Left cardiac atrium (tissue), 4 donors: Measurements from ENCODE around the gene VPS54. TPM values are rescaled to one million over a fixed set of nuclear protein-coding genes. Genes with fewer than 3 reads are reported as not detected.
A peak's percentile ranks its signal among the peaks of the same experiment; 100 is the strongest.
"Not testable (repeated sequence)": the region's sequence is repeated elsewhere in the genome, so short reads cannot be mapped to it uniquely, and the experiment has no call there.

Experiments used
- ATAC-seq, 2 donors: fragments of 200-7000 bp; cut with Tn5 transposase; one replicate each; pipeline ENCODE4 v1.9.1; 2020; ENCODE audit warnings: mild to moderate bottlenecking in 2 of 2, moderate library complexity in 2 of 2
- DNase-seq: peaks from one replicate; pipeline ENCODE4 v3.0.0-alpha.2; 2020
- intact Hi-C, 2 donors: fragments of 100-400 bp; cut with DNase I; formaldehyde crosslinking; loops; one replicate each; pipeline versions ENCODE4 v1.14.1 to v1.15.1; 2022 to 2023
- total RNA-seq, 2 donors: library from RNA; stranded (reverse); fragmentation: NEBNext Ultra II Directional; extraction: Animal tissue kit (Norgen Biotek cat#: 25700); gene quantifications; one replicate each; pipeline ENCODE4 v1.2.1, GENCODE V29; 2021
- donor health status: DM: no; HTN: yes; CAD: no.
- donor health status: DM: no; HTN: yes; CAD: no; lungs with severe emphysema.
- donor health status: DM: yes; HTN: yes; CAD: no.
- donor health status: Dilated cardiomyopathy.

The VPS54 gene
- total RNA-seq, 2 donors from 2014 or later, result 11.7 to 14.4 TPM

- intact Hi-C loops, result no loop called here
- ATAC-seq, result no peak
Measured at GRCh38 chr2:63975437-63976124, 43.6 kb downstream of the VPS54 start.

GRCh38 chr2:63975036-63975435 is 44.2 kb downstream of the VPS54 start:
- DNase-seq, intact Hi-C loops, ATAC-seq: not testable (repeated sequence)

More at GRCh38 chr2:63975437-63976124, 43.6 kb downstream of the VPS54 start:
- DNase-seq, result no peak

DNA sequence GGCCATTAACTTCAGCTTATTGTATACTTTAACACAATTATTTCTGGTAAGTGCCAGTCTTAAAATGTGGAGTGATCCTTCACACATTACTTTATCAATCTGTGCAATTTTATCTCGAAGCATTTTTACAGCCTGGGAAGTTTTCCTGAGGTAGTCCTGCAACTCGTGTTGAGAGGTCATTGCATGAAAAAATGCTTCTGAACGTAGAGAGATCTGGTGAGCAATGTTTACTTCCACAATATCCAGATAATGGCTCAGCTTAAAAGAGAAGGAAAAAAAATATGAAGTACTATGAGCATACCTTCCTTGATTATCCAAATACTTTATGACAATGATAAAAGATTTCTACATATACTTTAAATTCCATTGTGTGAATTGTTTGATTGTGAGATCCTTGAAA is 57.0 kb downstream of the VPS54 start:
- DNase-seq (no peak), ATAC-seq (no peak)
- intact Hi-C loops, result no loop called here

GRCh38 chr2:63950414-63950813 is 68.8 kb downstream of the VPS54 start:
- DNase-seq, result no peak
- no peak for ATAC-seq
- intact Hi-C loops, result no loop called here

- ATAC-seq (no peak), DNase-seq (no peak)
- intact Hi-C loops, result no loop called here
Measured at GRCh38 chr2:63942788-63943187, 76.4 kb downstream of the VPS54 start.

- DNase-seq, ATAC-seq, intact Hi-C loops: not testable (repeated sequence)
Measured at GRCh38 chr2:63932104-63932503, 87.1 kb downstream of the VPS54 start.

DNA sequence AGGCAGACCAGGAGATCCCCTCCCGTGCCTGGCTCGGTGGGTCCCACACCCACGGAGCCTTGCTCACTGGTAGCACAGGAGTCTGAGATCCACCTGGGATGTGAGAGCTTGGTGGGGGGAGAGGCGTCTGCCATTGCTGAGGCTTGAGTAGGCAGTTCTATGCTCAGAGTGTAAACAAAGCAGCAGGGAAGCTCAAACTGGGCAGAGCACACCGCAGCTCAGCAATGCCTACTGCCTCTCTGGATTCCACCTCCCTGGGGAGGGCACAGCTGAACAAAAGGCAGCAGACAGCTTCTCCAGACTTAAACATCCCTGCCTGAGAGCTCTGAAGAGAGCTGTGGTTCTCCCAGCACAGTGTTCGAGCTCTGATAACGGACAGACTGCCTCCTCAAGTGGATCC is 92.4 kb downstream of the VPS54 start:
- DNase-seq (no peak), ATAC-seq (no peak)
- intact Hi-C loops, result no loop called here

- DNase-seq (no peak), ATAC-seq (no peak)
- intact Hi-C loops, result no loop called here
Measured at GRCh38 chr2:63914311-63914710, 104.9 kb downstream of the VPS54 start.

- intact Hi-C loops, result no loop called here
- ATAC-seq (no peak), DNase-seq (no peak)
Measured at GRCh38 chr2:63903003-63903402, 116.2 kb downstream of the VPS54 start.

- ATAC-seq (no peak), DNase-seq (no peak)
- intact Hi-C loops, result no loop called here
Measured at GRCh38 chr2:63902149-63902548, 117.1 kb downstream of the VPS54 start.

DNA sequence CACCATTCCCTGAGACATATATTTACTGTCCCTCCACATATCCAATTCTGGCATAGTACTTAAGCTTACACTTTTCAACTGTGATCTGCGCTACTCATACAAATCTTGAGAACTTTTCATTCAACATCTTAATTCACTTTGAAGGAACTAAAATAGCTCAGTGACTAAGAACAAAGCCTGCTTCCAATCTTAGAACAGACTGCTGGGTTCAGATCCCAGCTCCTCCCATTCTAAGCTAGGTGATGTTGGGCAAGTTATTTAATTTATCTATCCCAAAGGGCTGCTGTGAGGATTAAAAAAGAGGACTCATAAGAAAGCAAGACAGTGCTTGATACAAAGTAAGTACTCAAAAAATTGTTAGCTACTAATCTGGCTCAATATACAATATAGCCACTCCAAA is 119.6 kb downstream of the VPS54 start:
- intact Hi-C loops, result no loop called here
- ATAC-seq (peak in 1 of 2 donors; percentile 14), DNase-seq (no peak)

DNA sequence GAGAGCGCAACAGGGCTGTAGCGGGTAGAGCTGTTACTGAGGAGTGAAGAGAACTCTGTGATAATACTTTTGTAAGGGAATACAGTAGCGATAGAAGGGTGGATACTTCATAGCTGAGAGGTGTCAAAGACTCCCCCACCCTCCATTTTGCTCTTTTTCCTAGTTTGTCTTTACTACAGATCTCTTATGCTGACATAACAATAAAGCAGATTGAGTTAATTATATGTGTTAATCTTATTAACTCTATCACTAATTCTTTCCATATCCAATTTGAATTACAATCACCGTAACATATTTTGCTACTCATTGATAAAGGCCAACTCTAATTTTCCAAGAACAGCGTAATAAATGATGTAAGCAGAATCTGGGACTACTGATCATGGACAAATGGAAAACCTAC is 120.4 kb downstream of the VPS54 start:
- DNase-seq (no peak), ATAC-seq (no peak)
- intact Hi-C loops, result no loop called here

GRCh38 chr2:63894167-63894566 is 125.1 kb downstream of the VPS54 start:
- ATAC-seq, result no peak
- no peak for DNase-seq
- intact Hi-C loops, result no loop called here

DNA sequence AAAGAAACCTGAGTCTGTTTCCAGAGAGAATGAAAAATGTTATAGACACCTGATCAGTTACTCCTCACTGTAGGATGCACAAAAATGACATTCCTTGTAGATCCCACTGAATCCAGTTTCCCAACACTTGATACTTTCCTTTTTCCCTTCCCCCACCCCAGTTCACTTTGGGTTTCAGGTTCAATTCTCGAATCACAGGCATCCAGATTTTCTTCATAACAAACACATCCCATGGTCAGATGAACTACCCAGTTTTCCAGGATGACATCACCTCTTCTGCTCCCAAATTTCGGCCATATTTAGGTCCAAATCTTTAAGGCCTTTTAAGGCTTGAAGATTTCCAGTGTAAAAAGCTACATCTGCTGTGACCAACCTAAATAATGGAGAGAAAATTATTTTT is 126.1 kb downstream of the VPS54 start:
- intact Hi-C loops, result no loop called here
- no peak for ATAC-seq
- no peak for DNase-seq

DNA sequence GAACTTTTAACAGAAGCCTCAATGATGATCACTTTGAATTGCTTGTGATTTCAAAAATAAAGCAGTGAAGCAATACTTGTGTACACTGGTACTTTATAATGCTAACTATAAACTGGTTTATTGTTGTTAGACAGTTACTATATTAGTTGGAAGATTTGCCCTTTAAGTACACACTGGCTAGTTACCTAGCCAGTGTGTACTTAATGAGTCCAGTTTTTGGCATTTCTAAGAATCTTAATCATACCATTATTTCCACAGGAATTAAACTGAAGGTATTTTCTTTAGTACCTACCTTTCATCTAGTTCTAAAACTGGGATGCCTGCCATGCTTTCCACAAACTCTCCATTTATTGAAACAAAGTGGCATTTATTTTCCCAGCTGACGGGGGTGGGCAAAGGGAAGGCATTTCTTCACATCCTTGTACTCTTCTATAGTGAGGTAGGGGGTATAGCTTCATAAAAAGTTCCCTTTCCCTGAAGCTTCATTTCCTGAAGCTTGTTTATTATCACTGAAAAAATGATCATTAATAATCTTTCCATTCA is 127.7 kb downstream of the VPS54 start:
- DNase-seq (no peak), ATAC-seq (no peak)
- intact Hi-C loops, result no loop called here

DNA sequence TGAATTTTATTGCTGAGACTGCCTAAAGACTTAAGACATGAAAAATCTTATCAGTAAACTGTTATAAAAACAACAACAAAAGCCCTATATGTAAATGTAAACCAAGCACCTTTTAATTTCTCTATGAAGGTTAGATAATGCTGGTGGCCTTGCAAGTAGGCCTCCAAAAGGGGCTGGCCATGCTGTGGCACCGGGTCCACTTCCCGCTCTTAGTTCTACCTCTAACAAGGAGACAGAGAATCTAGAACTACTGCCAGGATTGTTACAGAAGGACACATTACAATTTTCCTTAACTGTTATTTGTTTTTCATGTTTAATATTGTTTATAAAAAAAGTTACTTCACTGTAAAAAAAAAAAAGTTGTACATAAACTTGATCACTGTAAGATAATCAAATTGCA is 128.6 kb downstream of the VPS54 start:
- DNase-seq (no peak), ATAC-seq (no peak)
- intact Hi-C loops, result no loop called here

- ATAC-seq (peak; percentile 65 to 70), DNase-seq (peak; percentile 26)
- intact Hi-C loops, result no loop called here
Measured at GRCh38 chr2:63888490-63889402, 130.5 kb downstream of the VPS54 start.

DNA sequence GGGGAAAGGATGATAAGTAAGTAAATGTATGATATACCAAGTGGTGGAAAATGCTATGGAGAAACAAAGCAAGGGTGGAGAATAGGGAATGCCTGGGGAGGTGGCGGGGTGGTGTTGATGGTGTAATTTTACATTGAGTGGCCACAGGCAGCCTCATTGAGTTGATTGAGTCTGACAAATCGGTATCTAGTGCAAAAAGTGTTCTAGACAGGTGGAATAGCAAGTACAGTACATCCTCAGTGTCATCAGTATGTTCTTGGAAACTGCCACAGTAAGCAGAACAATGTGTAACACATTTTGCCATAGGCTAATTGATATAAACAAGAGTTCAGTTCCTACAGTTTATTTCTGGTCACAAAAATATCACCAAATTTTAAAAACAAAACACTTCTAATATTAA is 131.2 kb downstream of the VPS54 start:
- intact Hi-C loops, result no loop called here
- ATAC-seq (no peak), DNase-seq (no peak)

DNA sequence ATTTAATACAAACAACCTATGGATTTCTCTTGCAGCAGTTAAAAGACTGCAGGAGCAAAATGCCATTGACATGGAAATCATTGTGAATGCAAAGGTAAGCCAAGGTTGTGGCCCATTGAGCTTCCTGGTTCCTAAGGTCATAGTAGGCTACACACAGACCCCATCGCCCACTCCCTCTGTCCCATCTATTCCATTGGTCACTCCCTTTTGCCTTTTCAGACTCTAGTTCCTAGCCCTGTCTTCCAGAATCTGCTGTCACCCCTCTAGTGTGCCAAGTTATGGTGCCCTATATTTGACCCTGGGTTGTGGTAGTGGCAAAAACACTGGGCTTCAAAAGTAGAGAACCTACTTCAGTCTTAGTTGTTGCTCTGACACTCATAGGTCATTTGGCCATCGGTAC is 132.8 kb downstream of the VPS54 start:
- intact Hi-C loops, result no loop called here
- no peak for ATAC-seq

GRCh38 chr2:63882395-63883105 is 136.7 kb downstream of the VPS54 start:
- intact Hi-C loops, result no loop called here
- ATAC-seq (no peak), DNase-seq (no peak)

More for the DNA sequence above, 132.8 kb downstream of the VPS54 start:
- no peak for DNase-seq
